ENCODE results near the gene CIAO1.
A peak's percentile ranks its signal among the peaks of the same experiment; 100 is the strongest.

Gene CIAO1

DNA sequence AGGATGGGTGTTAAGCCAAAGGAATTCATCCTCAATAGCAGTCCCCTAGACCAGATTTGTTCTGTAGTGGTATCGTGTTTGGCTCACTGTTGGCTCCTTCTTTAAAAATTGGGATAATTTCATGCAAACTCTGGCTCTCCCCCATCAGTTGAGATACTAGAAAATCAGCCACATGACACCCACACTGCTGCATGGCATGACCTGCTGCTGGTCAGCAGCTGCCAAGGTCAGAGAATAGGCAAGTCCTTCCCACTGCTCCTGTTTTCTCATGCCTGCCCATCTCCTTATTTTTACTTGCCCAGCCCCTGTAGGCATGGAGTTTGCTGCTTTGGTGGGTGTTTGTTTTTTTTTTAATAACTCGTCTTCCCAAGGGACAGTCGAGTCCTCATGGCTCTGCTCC lies 40.3 kb downstream of the CIAO1 start:
- Histone ChIP-seq H3K9me3 (ENCODE audit: control insufficient read depth, low read length) (no peaks in the 10 kb centered on the region), H3K79me2 (peaks cover 13% of the 10 kb centered on the region), H3K4me1 (no peaks in the 10 kb centered on the region), H3K9ac (no peak overlapping the region), H3K4me2 (ENCODE audit: low read length) (peak overlapping the region; percentile 93), H3K27ac (peak overlapping the region; percentile 73), H3K4me3 (ENCODE audit: low read depth, low read length) (peak overlapping the region; percentile 94), H3K27me3 (ENCODE audit: control insufficient read depth, insufficient read depth, low read length) (no peaks in the 10 kb centered on the region), H3K36me3 (ENCODE audit: control insufficient read depth, insufficient read depth, low read length) (no peaks in the 10 kb centered on the region), H2AFZ (peak overlapping the region; percentile 99)
- TF ChIP-seq CTCF (IDR thresholded peaks at IDR 0.05), result no peak

- Histone ChIP-seq H3K36me3 (ENCODE audit: control insufficient read depth, insufficient read depth, low read length) (no peaks in the 10 kb centered on the region), H3K4me3 (ENCODE audit: low read depth, low read length) (no peak overlapping the region), H3K27ac (no peak overlapping the region), H2AFZ (no peak overlapping the region), H3K9ac (no peak overlapping the region), H3K4me2 (ENCODE audit: low read length) (no peak overlapping the region), H3K79me2 (peaks cover 8% of the 10 kb centered on the region), H3K9me3 (ENCODE audit: control insufficient read depth, low read length) (no peaks in the 10 kb centered on the region), H3K4me1 (no peaks in the 10 kb centered on the region), H3K27me3 (ENCODE audit: control insufficient read depth, insufficient read depth, low read length) (no peaks in the 10 kb centered on the region)
- TF ChIP-seq CTCF (IDR thresholded peaks at IDR 0.05), result no peak
These were observed 42.2 kb downstream of the CIAO1 start for GRCh38 chr2:96308248-96308647.

- Histone ChIP-seq H3K79me2 (no peaks in the 10 kb centered on the region), H2AFZ (no peak overlapping the region), H3K4me3 (ENCODE audit: low read depth, low read length) (no peak overlapping the region), H3K4me2 (ENCODE audit: low read length) (no peak overlapping the region), H3K27ac (no peak overlapping the region), H3K9ac (no peak overlapping the region), H3K36me3 (ENCODE audit: control insufficient read depth, insufficient read depth, low read length) (no peaks in the 10 kb centered on the region), H3K9me3 (ENCODE audit: control insufficient read depth, low read length) (no peaks in the 10 kb centered on the region), H3K4me1 (no peaks in the 10 kb centered on the region), H3K27me3 (ENCODE audit: control insufficient read depth, insufficient read depth, low read length) (no peaks in the 10 kb centered on the region)
- no peak for TF ChIP-seq CTCF (IDR thresholded peaks at IDR 0.05)
These were observed 49.0 kb downstream of the CIAO1 start for GRCh38 chr2:96315005-96315399.

- TF ChIP-seq CTCF (IDR thresholded peaks at IDR 0.05), result no peak
- Histone ChIP-seq H3K9ac (no peak overlapping the region), H3K79me2 (no peaks in the 10 kb centered on the region), H3K4me3 (ENCODE audit: low read depth, low read length) (no peak overlapping the region), H3K27me3 (ENCODE audit: control insufficient read depth, insufficient read depth, low read length) (no peaks in the 10 kb centered on the region), H3K36me3 (ENCODE audit: control insufficient read depth, insufficient read depth, low read length) (no peaks in the 10 kb centered on the region), H3K27ac (no peak overlapping the region), H2AFZ (no peak overlapping the region), H3K4me2 (ENCODE audit: low read length) (no peak overlapping the region), H3K9me3 (ENCODE audit: control insufficient read depth, low read length) (no peaks in the 10 kb centered on the region), H3K4me1 (no peaks in the 10 kb centered on the region)
These were observed 49.5 kb downstream of the CIAO1 start for GRCh38 chr2:96315400-96316071.

DNA sequence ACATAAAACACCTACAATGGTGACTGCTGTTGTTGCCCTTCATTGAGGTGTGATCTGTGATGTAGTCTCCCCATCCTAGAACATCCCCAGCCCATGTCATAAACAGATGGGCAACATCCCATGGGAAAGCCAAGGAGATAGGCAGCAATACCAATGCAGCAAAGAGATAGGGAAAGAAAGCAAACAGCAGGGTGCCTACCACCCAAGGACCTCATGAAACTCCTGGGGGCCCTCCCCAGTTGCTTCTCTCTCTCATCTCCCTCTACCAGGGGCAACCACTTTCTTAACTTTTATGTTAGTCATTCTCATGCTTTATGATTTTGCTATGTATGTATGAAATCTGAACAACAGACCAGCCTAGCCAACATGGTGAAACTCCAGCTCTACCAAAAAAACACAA lies 51.0 kb downstream of the CIAO1 start:
- Histone ChIP-seq H3K36me3 (ENCODE audit: control insufficient read depth, insufficient read depth, low read length) (no peaks in the 10 kb centered on the region), H3K9me3 (ENCODE audit: control insufficient read depth, low read length) (no peaks in the 10 kb centered on the region), H3K27me3 (ENCODE audit: control insufficient read depth, insufficient read depth, low read length) (no peaks in the 10 kb centered on the region), H2AFZ (no peak overlapping the region), H3K27ac (no peak overlapping the region), H3K4me2 (ENCODE audit: low read length) (no peak overlapping the region), H3K4me1 (peaks cover 1% of the 10 kb centered on the region), H3K79me2 (no peaks in the 10 kb centered on the region), H3K9ac (no peak overlapping the region), H3K4me3 (ENCODE audit: low read depth, low read length) (no peak overlapping the region)
- TF ChIP-seq CTCF (IDR thresholded peaks at IDR 0.05), result no peak

Measured in parathyroid adenoma (tissue), 2 donors.